Small intestine (tissue), 16 donors: Measurements from ENCODE around the gene SLC66A3. TPM values are rescaled to one million over a fixed set of nuclear protein-coding genes. Genes with fewer than 3 reads are reported as not detected.

Source experiments
- DNase-seq, 2 donors: peaks; one replicate each; pipeline versions ENCODE4 v3.0.0 to v3.0.0-alpha.2; 2013
- FAIRE-seq: peaks from 2 replicates; lab custom pipeline; 2012; peaks lifted over from hg19 to GRCh38; lab: Jason Lieb, UNC
- H3K27ac ChIP-seq, 3 donors: one replicate each; pipeline ENCODE4 v1.5.1; 2013; ENCODE audit warnings: low read length in 2 of 3, mild to moderate bottlenecking in 2 of 3, control low read depth in 1 of 3, inconsistent platforms in 1 of 3, low read depth in 1 of 3, moderate library complexity in 1 of 3
- H3K27me3 ChIP-seq, 3 donors: one replicate each; pipeline ENCODE4 v1.6.1; 2013; ENCODE audit warnings: low read length in 3 of 3, inconsistent platforms in 1 of 3; ENCODE audit not compliant: control insufficient read depth in 3 of 3, insufficient read depth in 3 of 3
- H3K36me3 ChIP-seq, 3 donors: one replicate each; pipeline ENCODE4 v1.6.1; 2013; ENCODE audit warnings: low read length in 3 of 3, inconsistent platforms in 1 of 3, low read depth in 1 of 3, mild to moderate bottlenecking in 1 of 3, moderate library complexity in 1 of 3; ENCODE audit not compliant: control insufficient read depth in 3 of 3, insufficient read depth in 2 of 3
- H3K4me1 ChIP-seq, 3 donors: one replicate each; pipeline ENCODE4 v1.6.1; 2013; ENCODE audit warnings: low read length in 2 of 3, inconsistent platforms in 1 of 3, low read depth in 1 of 3, mild to moderate bottlenecking in 1 of 3, moderate library complexity in 1 of 3; ENCODE audit not compliant: control insufficient read depth in 3 of 3, insufficient read depth in 2 of 3
- H3K4me3 ChIP-seq, 3 donors: one replicate each; pipeline ENCODE4 v1.5.1; 2013; ENCODE audit warnings: low read length in 3 of 3, control low read depth in 1 of 3, inconsistent platforms in 1 of 3, low read depth in 1 of 3, mild to moderate bottlenecking in 1 of 3, moderate library complexity in 1 of 3
- H3K9me3 ChIP-seq, 2 donors: one replicate each; pipeline ENCODE4 v1.6.1; 2013; ENCODE audit warnings: low read depth in 1 of 2, low read length in 1 of 2; ENCODE audit not compliant: control insufficient read depth in 2 of 2, insufficient read depth in 1 of 2
- WGBS, 3 donors: extraction: QIAGEN DNeasy Blood & Tissue Kit; methylation state at CpG; one replicate each; pipeline ENCODE4 v1.1.7; 2013; 5-methylcytosine and 5-hydroxymethylcytosine counted together
- long read RNA-seq, 10 donors: transcript quantifications; one replicate each; lab custom pipeline, GENCODE V29; 2026
- polyA plus RNA-seq, 4 donors: library from polyadenylated mRNA; stranded (reverse) in 3 of 4; unstranded in 1 of 4; fragments of 200-250 nt in 3 of 4; fragments of 120-200 nt in 1 of 4; gene quantifications; one replicate each; pipeline versions ENCODE4 v1.2.1 to v1.2.3, GENCODE V29; 2013
- donor health status: healthy with polysubstance abuse.
- donor health status: control.
- donor health status: control.
- donor health status: Bipolar disorder and iron deficiency.
- donor health status: healthy.

Gene SLC66A3
- 10 to 100 TPM in 3 of 4 donors, 1 to 10 TPM in 1; 2.5 to 14.9 (median 13.5) TPM for polyA plus RNA-seq
- long read RNA-seq, donor 1, result 0 reads
- long read RNA-seq, donor 2, partial matches to known transcripts, result 0 of 5 reads
- long read RNA-seq, donor 2, other reads (novel, unspliced or antisense), result 0 of 5 reads
- long read RNA-seq, donor 3, partial matches to known transcripts, result 6 of 11 reads
- long read RNA-seq, donor 3, other reads (novel, unspliced or antisense), result 0 of 11 reads
- long read RNA-seq, donor 4, partial matches to known transcripts, result 0 of 1 reads
- long read RNA-seq, donor 4, other reads (novel, unspliced or antisense), result 0 of 1 reads
- long read RNA-seq, donor 5, partial matches to known transcripts, result 0 of 2 reads
- long read RNA-seq, donor 5, other reads (novel, unspliced or antisense), result 0 of 2 reads
- long read RNA-seq, donor 6, partial matches to known transcripts, result 0 of 4 reads
- long read RNA-seq, donor 6, other reads (novel, unspliced or antisense), result 0 of 4 reads
- long read RNA-seq, donor 7, result 0 reads
- long read RNA-seq, donor 8, partial matches to known transcripts, result 0 of 1 reads
- long read RNA-seq, donor 8, other reads (novel, unspliced or antisense), result 0 of 1 reads
- long read RNA-seq, donor 9, partial matches to known transcripts, result 0 of 3 reads
- long read RNA-seq, donor 9, other reads (novel, unspliced or antisense), result 0 of 3 reads
- long read RNA-seq, donor 10, transcript PQLC3-201 (7 exons, 1,830 nt), result major isoform, 8 of 20 reads
- long read RNA-seq, donor 10, partial matches to known transcripts, result 11 of 20 reads
- long read RNA-seq, donor 10, other reads (novel, unspliced or antisense), result 0 of 20 reads

- peak within 1 kb of the TSS; percentile 88 to 98 (median 96) for H3K27ac ChIP-seq
- H3K4me3 ChIP-seq, result peak within 1 kb of the TSS; percentile 63 to 67 (median 66)
- DNase-seq (peak in 1 of 2 donors; percentile 94), FAIRE-seq (no peak)
- 2 to 4% (median 2%) methylated on average over 33 to 71 of the region's 71 CpGs for WGBS, 3 donors
- H3K36me3 ChIP-seq, result no peaks in the 10 kb centered on the region
- peaks cover 0 to 11% (median 5%) of the 10 kb centered on the region in 3 donors for H3K4me1 ChIP-seq
- no peaks in the 10 kb centered on the region for H3K9me3 ChIP-seq
- peaks cover 0 to 11% (median 0%) of the 10 kb centered on the region in 3 donors for H3K27me3 ChIP-seq
These were observed at the start of gene SLC66A3 for GRCh38 chr2:11155381-11156035. Gene SLC66A3, plus strand, starts transcription at chr2:11155467. Its CDS starts 80 bp downstream, at chr2:11155547.

DNA sequence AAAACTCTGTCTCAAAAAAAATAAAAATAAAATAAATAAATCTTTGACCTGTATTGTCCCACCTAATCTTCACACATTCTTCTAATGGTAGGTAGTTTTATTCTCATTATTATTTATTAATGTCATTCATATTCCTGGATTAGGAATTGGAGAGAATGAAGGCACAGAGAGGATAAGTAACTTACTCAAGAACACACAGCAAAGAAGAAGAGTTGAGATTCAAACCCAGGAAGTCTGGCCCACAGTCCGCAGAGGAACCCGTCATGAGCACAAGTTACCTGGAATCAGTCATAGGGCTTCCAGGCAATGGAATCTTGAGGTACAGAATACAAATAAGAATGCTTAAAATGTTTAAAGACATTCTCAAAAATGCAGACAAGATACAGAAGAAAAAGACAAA lies 46.3 kb upstream of the SLC66A3 start:
- H3K9me3 ChIP-seq, result no peaks in the 10 kb centered on the region
- no peaks in the 10 kb centered on the region for H3K36me3 ChIP-seq
- WGBS, 3 donors, result 90 to 96% (median 91%) methylated on average over 2 of the region's 2 CpGs
- DNase-seq (no peak), FAIRE-seq (no peak)
- H3K27me3 ChIP-seq, result no peaks in the 10 kb centered on the region
- no peaks in the 10 kb centered on the region for H3K4me1 ChIP-seq
- H3K4me3 ChIP-seq, result no peak overlapping the region
- no peak overlapping the region for H3K27ac ChIP-seq

DNA sequence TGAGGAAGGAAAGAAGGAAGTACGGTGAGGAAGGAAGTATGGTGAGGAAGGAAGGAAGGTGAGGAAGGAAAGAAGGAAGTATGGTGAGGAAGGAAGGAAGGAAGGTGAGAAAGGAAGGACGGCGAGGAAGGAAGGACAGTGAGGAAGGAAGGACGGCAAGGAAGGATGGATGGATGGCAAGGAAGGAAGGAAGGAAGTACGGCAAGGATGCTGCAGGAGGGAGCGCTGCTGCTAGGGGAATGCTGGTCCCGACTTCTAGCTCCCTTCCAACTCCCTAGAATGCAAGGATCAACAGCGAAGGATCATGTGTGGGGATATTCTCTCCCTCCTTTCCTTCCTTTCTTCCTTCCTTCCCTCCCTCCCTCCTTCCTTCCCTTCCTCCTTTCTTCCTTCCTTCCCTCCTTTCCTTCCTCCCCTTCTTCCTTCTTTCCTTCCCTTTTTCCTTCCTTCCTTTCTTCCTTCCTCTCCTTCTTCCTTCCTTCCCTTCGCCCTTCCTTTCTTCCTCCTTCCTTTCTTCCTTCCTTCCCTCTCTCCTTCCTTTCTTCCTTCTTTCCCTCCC lies 42.3 kb upstream of the SLC66A3 start:
- H3K36me3 ChIP-seq, result no peaks in the 10 kb centered on the region
- no peaks in the 10 kb centered on the region for H3K9me3 ChIP-seq
- no peak overlapping the region for H3K27ac ChIP-seq
- no peak overlapping the region for H3K4me3 ChIP-seq
- no peaks in the 10 kb centered on the region for H3K4me1 ChIP-seq
- H3K27me3 ChIP-seq, result no peaks in the 10 kb centered on the region
- WGBS, 3 donors, result 94 to 96% (median 94%) methylated on average over 8 to 9 of the region's 9 CpGs
- FAIRE-seq (no peak), DNase-seq (no peak)

DNA sequence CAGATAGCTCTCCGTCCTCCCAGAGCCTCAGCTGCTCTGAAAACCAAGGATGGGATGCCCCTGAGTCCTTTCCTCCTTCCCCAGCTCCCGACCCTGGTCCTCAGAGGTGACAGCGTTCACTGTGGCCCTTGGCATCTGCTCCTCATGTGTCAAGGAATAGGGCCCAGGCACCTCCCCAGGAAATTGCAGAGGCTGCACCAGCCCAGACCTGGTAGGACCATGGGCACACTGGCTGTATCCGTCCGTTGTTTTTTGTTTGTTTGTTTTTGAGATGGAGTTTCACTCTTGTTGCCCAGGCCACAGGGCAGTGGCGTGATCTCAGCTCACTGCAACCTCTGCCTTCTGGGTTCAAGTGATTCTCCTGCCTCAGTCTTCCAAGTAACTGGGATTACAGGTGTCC lies 37.5 kb upstream of the SLC66A3 start:
- 75 to 84% (median 83%) methylated on average over 6 of the region's 6 CpGs for WGBS, 3 donors
- Histone ChIP-seq H3K9me3 (no peaks in the 10 kb centered on the region), H3K4me3 (no peak overlapping the region), H3K27ac (no peak overlapping the region), H3K4me1 (no peaks in the 10 kb centered on the region), H3K27me3 (peaks cover 0 to 3% (median 0%) of the 10 kb centered on the region in 3 donors), H3K36me3 (no peaks in the 10 kb centered on the region)
- FAIRE-seq, result no peak
- DNase-seq, result no peak

GRCh38 chr2:11118761-11119160 lies 36.5 kb upstream of the SLC66A3 start:
- Histone ChIP-seq H3K27me3 (peaks cover 0 to 3% (median 0%) of the 10 kb centered on the region in 3 donors), H3K4me1 (no peaks in the 10 kb centered on the region), H3K27ac (no peak overlapping the region), H3K4me3 (no peak overlapping the region), H3K9me3 (no peaks in the 10 kb centered on the region), H3K36me3 (no peaks in the 10 kb centered on the region)
- 83 to 94% (median 90%) methylated on average over 3 of the region's 3 CpGs for WGBS, 3 donors
- DNase-seq (no peak), FAIRE-seq (no peak)

- no peaks in the 10 kb centered on the region for H3K4me1 ChIP-seq
- no peaks in the 10 kb centered on the region for H3K36me3 ChIP-seq
- DNase-seq (peak in 1 of 2 donors; percentile 17), FAIRE-seq (no peak)
- H3K4me3 ChIP-seq, result no peak overlapping the region
- H3K27ac ChIP-seq, result no peak overlapping the region
- WGBS, 3 donors, result 52 to 56% (median 52%) methylated on average over 8 of the region's 8 CpGs
- H3K27me3 ChIP-seq, result peaks cover 0 to 7% (median 0%) of the 10 kb centered on the region in 3 donors
- H3K9me3 ChIP-seq, result no peaks in the 10 kb centered on the region
These were observed 34.0 kb upstream of the SLC66A3 start for GRCh38 chr2:11121099-11121822.

DNA sequence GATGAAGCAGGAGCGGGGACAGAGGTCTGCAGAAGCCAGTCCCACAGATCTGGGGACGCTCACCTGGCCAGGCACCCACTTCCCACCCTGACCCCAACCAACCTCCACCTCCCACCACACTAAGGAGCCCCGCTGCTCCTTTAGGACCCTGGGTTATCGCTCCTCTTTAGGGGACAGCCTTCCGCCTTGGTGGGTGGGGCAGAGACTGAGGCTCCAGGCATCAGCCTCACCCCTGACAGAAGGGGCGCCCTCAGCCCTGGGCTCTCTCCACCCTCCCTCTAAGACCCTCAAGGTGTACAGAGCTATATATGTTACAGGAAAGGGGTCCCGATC lies 33.5 kb upstream of the SLC66A3 start:
- H3K36me3 ChIP-seq, result no peaks in the 10 kb centered on the region
- DNase-seq, result no peak
- H3K9me3 ChIP-seq, result no peaks in the 10 kb centered on the region
- 54 to 68% (median 66%) methylated on average over 6 to 7 of the region's 7 CpGs for WGBS, 3 donors
- H3K4me3 ChIP-seq, result no peak overlapping the region
- no peaks in the 10 kb centered on the region for H3K4me1 ChIP-seq
- no peak for FAIRE-seq
- H3K27ac ChIP-seq, result no peak overlapping the region
- H3K27me3 ChIP-seq, result peaks cover 0 to 7% (median 0%) of the 10 kb centered on the region in 3 donors
